BE2C (cell line): Measurements from ENCODE around the gene ARHGEF11.

Experiments
- DNase-seq: peaks from one replicate; pipeline ENCODE4 v3.0.0-alpha.2; 2020
- H3K27me3 ChIP-seq: fragments of 250-450 bp; sonication (Bioruptor Pico); 2 replicates; pipeline ENCODE4 v1.5.1; 2020; ENCODE audit warnings: mild to moderate bottlenecking
- H3K36me3 ChIP-seq: fragments of 250-450 bp; sonication (Bioruptor Pico); 2 replicates; pipeline ENCODE4 v1.5.1; 2020; ENCODE audit warnings: mild to moderate bottlenecking
- H3K4me1 ChIP-seq: fragments of 250-450 bp; sonication (Bioruptor Pico); 2 replicates; pipeline ENCODE4 v1.5.1; 2020
- H3K4me3 ChIP-seq: 2 replicates; pipeline ENCODE4 v1.5.1; 2011; ENCODE audit warnings: low read depth, low read length
- H3K9me3 ChIP-seq: fragments of 250-450 bp; sonication (Bioruptor Pico); 2 replicates; pipeline ENCODE4 v1.5.1; 2020
- CTCF ChIP-seq: IDR thresholded peaks from 2 replicates; pipeline ENCODE4 v1.5.1; 2012; ENCODE audit warnings: mild to moderate bottlenecking, low read depth, low read length

The ARHGEF11 gene

GRCh38 chr1:156936191-156936590, 109.4 kb downstream of the ARHGEF11 start:
- no peaks in the 10 kb centered on the region for H3K9me3 ChIP-seq
- no peak overlapping the region for H3K4me3 ChIP-seq
- H3K36me3 ChIP-seq: peaks cover 13% of the 10 kb centered on the region
- no peaks in the 10 kb centered on the region for H3K4me1 ChIP-seq
- no peak for TF ChIP-seq CTCF
- no peak for DNase-seq
- no peaks in the 10 kb centered on the region for H3K27me3 ChIP-seq

DNA sequence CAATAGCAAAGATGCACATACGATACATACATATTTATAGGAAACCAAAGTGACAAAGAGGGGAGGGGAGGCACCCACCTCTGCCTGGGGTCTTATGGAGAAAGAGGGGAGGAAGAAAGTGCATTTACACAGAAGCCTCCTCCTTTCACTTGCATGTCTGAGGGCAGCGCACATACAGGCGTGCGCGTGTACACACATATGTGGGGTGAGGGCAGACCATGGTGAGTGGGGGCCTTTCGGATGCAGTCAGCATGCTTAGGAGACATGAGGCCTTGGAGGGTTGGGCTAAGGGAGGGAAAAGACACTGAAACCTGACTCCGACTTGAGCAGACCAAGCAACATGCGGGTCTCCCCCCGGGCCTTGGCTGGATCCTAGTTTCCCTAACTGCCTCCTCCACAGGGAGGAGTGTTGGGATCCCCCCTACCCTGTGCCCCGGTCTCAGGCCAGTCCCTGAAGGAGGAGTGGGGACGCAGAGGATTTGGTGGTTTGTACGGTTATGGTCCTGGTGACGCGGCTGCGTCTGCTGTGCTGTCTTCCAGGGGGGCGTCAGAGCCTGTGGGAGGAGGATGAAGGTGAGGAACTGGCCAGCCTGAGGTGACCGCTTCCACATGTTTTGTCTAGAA, 109.9 kb downstream of the ARHGEF11 start:
- no peak for DNase-seq
- Histone ChIP-seq H3K9me3 (no peaks in the 10 kb centered on the region), H3K27me3 (no peaks in the 10 kb centered on the region), H3K4me3 (no peak overlapping the region), H3K36me3 (peaks cover 13% of the 10 kb centered on the region), H3K4me1 (no peaks in the 10 kb centered on the region)
- no peak for TF ChIP-seq CTCF

DNA sequence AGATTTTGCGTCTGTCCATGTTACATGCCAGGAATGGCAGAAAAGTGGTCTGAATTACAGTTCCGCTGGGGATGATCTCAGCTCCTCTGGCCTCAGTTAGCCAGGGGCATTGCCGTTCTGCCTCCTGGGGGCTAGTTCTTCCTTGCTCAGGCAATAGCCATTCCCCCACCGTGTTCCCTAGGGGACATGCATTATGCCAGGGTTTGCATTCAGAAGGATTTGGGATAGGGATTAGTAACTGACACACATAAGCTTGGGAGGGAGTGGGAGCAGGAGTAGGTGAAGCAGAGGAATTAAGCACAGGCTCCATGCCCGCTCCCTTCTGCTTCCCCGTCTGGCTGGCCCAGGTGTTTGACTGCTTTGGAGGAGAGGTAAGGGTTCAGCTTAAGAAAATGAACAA, 112.4 kb downstream of the ARHGEF11 start:
- H3K36me3 ChIP-seq: 0 out of 2 replicates have a peak, but pooled peaks cover 3% of the 10 kb centered on the region
- H3K9me3 ChIP-seq: no peaks in the 10 kb centered on the region
- H3K4me3 ChIP-seq: no peak overlapping the region
- DNase-seq: no peak
- peaks cover 2% of the 10 kb centered on the region; the same call in 1 of the 2 replicates for H3K27me3 ChIP-seq
- H3K4me1 ChIP-seq: no peaks in the 10 kb centered on the region
- TF ChIP-seq CTCF: no peak

DNA sequence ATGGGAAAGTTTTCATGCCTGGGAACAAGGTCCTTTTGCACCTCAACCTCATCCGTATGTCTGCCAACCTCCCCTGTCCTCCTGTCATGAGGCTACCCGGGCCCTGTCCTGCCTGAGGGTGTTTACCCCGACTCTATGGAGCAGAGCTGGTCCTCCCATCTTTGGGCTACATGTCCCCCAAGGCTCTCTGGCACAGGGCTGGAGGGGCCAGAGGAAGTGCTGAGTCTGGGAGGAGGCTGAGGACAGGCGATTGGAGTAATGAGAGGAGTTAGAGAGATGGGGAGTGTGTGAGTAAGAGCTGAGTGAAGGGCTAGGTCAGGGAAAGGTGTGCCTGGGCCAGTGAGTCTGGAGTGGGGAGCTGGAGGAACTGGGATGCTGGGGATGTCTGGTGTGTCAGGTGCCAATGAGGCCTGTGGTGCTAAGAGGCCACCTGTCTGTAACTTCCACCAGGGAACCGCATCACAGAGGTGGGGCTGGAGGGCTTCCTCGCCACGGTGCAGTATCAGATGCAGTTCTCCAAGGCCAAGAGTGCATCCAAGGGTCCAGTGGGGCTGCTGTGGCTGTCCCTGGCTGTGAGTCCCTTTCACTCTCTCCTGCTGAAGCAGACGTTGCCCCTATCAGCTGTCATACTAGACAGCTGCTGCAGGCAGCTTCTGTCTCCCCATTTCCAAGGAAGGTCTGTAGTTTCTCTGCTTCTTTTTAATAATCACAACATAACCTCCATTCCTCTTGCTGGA, 113.4 kb downstream of the ARHGEF11 start:
- H3K4me3 ChIP-seq: no peak overlapping the region
- H3K36me3 ChIP-seq: 0 out of 2 replicates have a peak, but pooled peaks cover 3% of the 10 kb centered on the region
- TF ChIP-seq CTCF: no peak
- H3K27me3 ChIP-seq: peaks cover 2% of the 10 kb centered on the region; the same call in 1 of the 2 replicates
- H3K4me1 ChIP-seq: no peaks in the 10 kb centered on the region; the same call in 1 of the 2 replicates
- H3K9me3 ChIP-seq: no peaks in the 10 kb centered on the region
- DNase-seq: no peak

GRCh38 chr1:156931211-156931952, 114.2 kb downstream of the ARHGEF11 start:
- H3K9me3 ChIP-seq: no peaks in the 10 kb centered on the region
- 0 out of 2 replicates have a peak, but pooled peaks cover 3% of the 10 kb centered on the region for H3K36me3 ChIP-seq
- DNase-seq: no peak
- no peaks in the 10 kb centered on the region; the same call in 1 of the 2 replicates for H3K4me1 ChIP-seq
- H3K27me3 ChIP-seq: peaks cover 2% of the 10 kb centered on the region; the same call in 1 of the 2 replicates
- no peak for TF ChIP-seq CTCF
- H3K4me3 ChIP-seq: no peak overlapping the region
